ENCODE data around the gene ABL2. TPM values are rescaled to one million over a fixed set of nuclear protein-coding genes. Genes with fewer than 3 reads are reported as not detected.

ABL2 gene
- total RNA-seq, 4 donors from 2014 or later, result 4.4 to 9.3 (median 5.8) TPM

- TF ChIP-seq POLR2A (IDR thresholded peaks at IDR 0.05), result no peak
- TF ChIP-seq CTCF (IDR thresholded peaks at IDR 0.05 in 4 of 5, conservative IDR thresholded peaks at IDR 0.05 in 1 of 5), result no peak
- Histone ChIP-seq H3K9me3 (no peaks in the 10 kb centered on the region), H3K27ac (no peak overlapping the region), H3K36me3 (peaks cover 0 to 20% of the 10 kb centered on the region in 2 donors), H3K4me3 (no peak overlapping the region), H3K4me1 (peaks cover 5 to 8% of the 10 kb centered on the region in 2 donors), H3K27me3 (no peaks in the 10 kb centered on the region)
- intact Hi-C loops (cut with DNase I; ENCODE audit: low total_unique reads), result no loop called here
- DNase-seq (no peak), ATAC-seq (no peak)
- in situ Hi-C loops (cut with MboI; ENCODE audit: low sequenced_read_pairs in 4 of 4), result no loop called here
Observed at GRCh38 chr1:179104611-179105250, 124.7 kb downstream of the ABL2 start.

GRCh38 chr1:179103999-179104398 lies 125.5 kb downstream of the ABL2 start:
- Histone ChIP-seq H3K36me3 (peaks cover 0 to 13% of the 10 kb centered on the region in 2 donors), H3K4me1 (peaks cover 5 to 8% of the 10 kb centered on the region in 2 donors), H3K27me3 (no peaks in the 10 kb centered on the region), H3K27ac (no peak overlapping the region), H3K9me3 (no peaks in the 10 kb centered on the region), H3K4me3 (no peak overlapping the region)
- ATAC-seq, result no peak
- TF ChIP-seq CTCF (IDR thresholded peaks at IDR 0.05 in 4 of 5, conservative IDR thresholded peaks at IDR 0.05 in 1 of 5), result no peak
- TF ChIP-seq POLR2A (IDR thresholded peaks at IDR 0.05), result no peak
- in situ Hi-C loops (cut with MboI; ENCODE audit: low sequenced_read_pairs in 4 of 4) (no loop called here), intact Hi-C loops (cut with DNase I; ENCODE audit: low total_unique reads) (no loop called here)
- no peak for DNase-seq

- no peak for TF ChIP-seq CTCF (IDR thresholded peaks at IDR 0.05 in 4 of 5, conservative IDR thresholded peaks at IDR 0.05 in 1 of 5)
- no peak for TF ChIP-seq POLR2A (IDR thresholded peaks at IDR 0.05)
- ATAC-seq (peak in 1 of 2 donors; percentile 84), DNase-seq (no peak)
- Histone ChIP-seq H3K27ac (no peak overlapping the region), H3K4me3 (no peak overlapping the region), H3K36me3 (peaks cover 0 to 17% of the 10 kb centered on the region in 2 donors), H3K4me1 (no peaks in the 10 kb centered on the region), H3K27me3 (no peaks in the 10 kb centered on the region), H3K9me3 (no peaks in the 10 kb centered on the region)
- in situ Hi-C loops (cut with MboI; ENCODE audit: low sequenced_read_pairs in 4 of 4) (no loop called here), intact Hi-C loops (cut with DNase I; ENCODE audit: low total_unique reads) (no loop called here)
Observed at GRCh38 chr1:179101566-179101965, 127.9 kb downstream of the ABL2 start.

- Histone ChIP-seq H3K27me3 (no peaks in the 10 kb centered on the region), H3K36me3 (peaks cover 0 to 26% of the 10 kb centered on the region in 2 donors), H3K4me1 (no peaks in the 10 kb centered on the region), H3K27ac (no peak overlapping the region), H3K9me3 (no peaks in the 10 kb centered on the region), H3K4me3 (no peak overlapping the region)
- in situ Hi-C loops (cut with MboI; ENCODE audit: low sequenced_read_pairs in 4 of 4) (loop anchor here in 1 of 4 donors (25.0 kb wide), 1 partner anchor 712 kb away; no protein-coding TSS in a partner anchor), intact Hi-C loops (cut with DNase I; ENCODE audit: low total_unique reads) (no loop called here)
- TF ChIP-seq CTCF (IDR thresholded peaks at IDR 0.05 in 4 of 5, conservative IDR thresholded peaks at IDR 0.05 in 1 of 5), result no peak
- TF ChIP-seq POLR2A (IDR thresholded peaks at IDR 0.05), result no peak
- DNase-seq (no peak), ATAC-seq (no peak)
Observed at GRCh38 chr1:179099891-179100290, 129.6 kb downstream of the ABL2 start.
